HEK293 (cell line): Measurements from ENCODE around the gene CACNA1D.

Experiments
- CTCF ChIA-PET: fragments of 350-600 bp; formaldehyde crosslinking; extraction: SDS; loops from one replicate; lab custom pipeline; 2021; ENCODE audit warnings: antibody characterized with exemption; lab: Yijun Ruan, JAX
- POLR2A ChIA-PET: fragments of 300-600 bp; formaldehyde crosslinking; extraction: SDS; loops from one replicate; lab custom pipeline; 2020; ENCODE audit warnings: antibody characterized with exemption, inconsistent platforms; lab: Yijun Ruan, JAX
- H3K27ac ChIP-seq: fragments of 200-500 bp; sonication (Bioruptor generic); 2 replicates; pipeline ENCODE4 v1.5.1; 2014; ENCODE audit warnings: low read depth, low read length, control low read depth, inconsistent platforms; ENCODE audit errors: extremely low read depth
- H3K36me3 ChIP-seq, 2 experiments: fragments of 200-500 bp in 1 of 2; sonication (Bioruptor generic) in 1 of 2; 1 replicate in 1 of 2; 2 replicates in 1 of 2; pipeline ENCODE4 v1.5.1; 2014 to 2017; ENCODE audit warnings: inconsistent platforms in 2 of 2, low read length in 2 of 2; ENCODE audit not compliant: control insufficient read depth in 2 of 2, insufficient read depth in 1 of 2
- H3K4me1 ChIP-seq: fragments of 200-500 bp; sonication (Bioruptor generic); 2 replicates; pipeline ENCODE4 v1.5.1; 2014; ENCODE audit warnings: mild to moderate bottlenecking, low read length, inconsistent platforms; ENCODE audit not compliant: control insufficient read depth, insufficient read depth
- H3K4me3 ChIP-seq: 2 replicates; pipeline ENCODE4 v1.5.1; 2011; ENCODE audit warnings: low read depth, mild to moderate bottlenecking, control low read depth, low read length, moderate library complexity
- H3K9me3 ChIP-seq: fragments of 200-500 bp; sonication (Bioruptor generic); 2 replicates; pipeline ENCODE4 v1.5.1; 2014; ENCODE audit warnings: low read depth, low read length, inconsistent platforms; ENCODE audit not compliant: control insufficient read depth, insufficient read depth
- OSR2 ChIP-seq: fragments of 450-650 bp; formaldehyde crosslinking; IDR thresholded peaks from 2 replicates; pipeline ENCODE4 v1.5.1; 2016; ENCODE audit warnings: missing biosample characterization, missing genetic modification characterization
- REPIN1 ChIP-seq: fragments of 450-650 bp; formaldehyde crosslinking; IDR thresholded peaks from 2 replicates; pipeline ENCODE4 v1.5.1; 2017; ENCODE audit warnings: missing biosample characterization, missing genetic modification characterization, low read depth
- SCRT2 ChIP-seq: fragments of 450-650 bp; formaldehyde crosslinking; IDR thresholded peaks from 2 replicates; pipeline ENCODE4 v1.5.1; 2016; ENCODE audit warnings: missing biosample characterization, missing genetic modification characterization
- TRIM28 ChIP-seq: IDR thresholded peaks from 2 replicates; pipeline ENCODE4 v1.6.1; 2011; ENCODE audit warnings: low read length, control low read depth, borderline replicate concordance
- ZBTB1 ChIP-seq: fragments of 450-650 bp; formaldehyde crosslinking; IDR thresholded peaks from 2 replicates; pipeline ENCODE4 v1.5.1; 2016; ENCODE audit warnings: missing biosample characterization, missing genetic modification characterization
- ZBTB17 ChIP-seq: fragments of 450-650 bp; formaldehyde crosslinking; IDR thresholded peaks from 2 replicates; pipeline ENCODE4 v1.5.1; 2016; ENCODE audit warnings: missing biosample characterization, missing genetic modification characterization
- ZFHX2 ChIP-seq: fragments of 450-650 bp; formaldehyde crosslinking; conservative IDR thresholded peaks from 2 replicates; pipeline ENCODE4 v1.5.1; 2016; ENCODE audit warnings: missing biosample characterization, missing genetic modification characterization
- ZIC2 ChIP-seq: fragments of 450-650 bp; formaldehyde crosslinking; IDR thresholded peaks from 2 replicates; pipeline ENCODE4 v1.5.1; 2016; ENCODE audit warnings: missing biosample characterization, missing genetic modification characterization
- ZNF132 ChIP-seq: fragments of 450-650 bp; formaldehyde crosslinking; IDR thresholded peaks from 2 replicates; pipeline ENCODE4 v1.5.1; 2017; ENCODE audit warnings: missing biosample characterization, missing genetic modification characterization, borderline replicate concordance
- ZNF248 ChIP-seq: fragments of 450-650 bp; formaldehyde crosslinking; IDR thresholded peaks from 2 replicates; pipeline ENCODE4 v1.5.1; 2017; ENCODE audit warnings: missing biosample characterization, missing genetic modification characterization
- ZNF394 ChIP-seq: fragments of 450-650 bp; formaldehyde crosslinking; IDR thresholded peaks from 2 replicates; pipeline ENCODE4 v1.5.1; 2016; ENCODE audit warnings: missing biosample characterization, missing genetic modification characterization, mild to moderate bottlenecking, moderate library complexity, borderline replicate concordance
- ZNF544 ChIP-seq: fragments of 450-650 bp; formaldehyde crosslinking; IDR thresholded peaks from 2 replicates; pipeline ENCODE4 v1.5.0; 2017; ENCODE audit warnings: missing biosample characterization, missing genetic modification characterization
- ZNF571 ChIP-seq: fragments of 450-650 bp; formaldehyde crosslinking; IDR thresholded peaks from 2 replicates; pipeline ENCODE4 v1.5.0; 2017; ENCODE audit warnings: missing biosample characterization, missing genetic modification characterization
- ZNF670 ChIP-seq: fragments of 450-650 bp; formaldehyde crosslinking; IDR thresholded peaks from 2 replicates; pipeline ENCODE4 v1.5.1; 2016; ENCODE audit warnings: missing biosample characterization, missing genetic modification characterization, low read depth
- ZNF785 ChIP-seq: fragments of 450-650 bp; formaldehyde crosslinking; IDR thresholded peaks from 2 replicates; pipeline ENCODE4 v1.5.1; 2016; ENCODE audit warnings: missing biosample characterization, missing genetic modification characterization
- ZNF830 ChIP-seq: fragments of 450-650 bp; IDR thresholded peaks from 2 replicates; pipeline ENCODE4 v1.5.0; 2018; ENCODE audit warnings: missing biosample characterization, missing genetic modification characterization, low read depth, mild to moderate bottlenecking, moderate library complexity
- TF ChIP-seq, protein P1 (sequence below): fragments of 450-650 bp; formaldehyde crosslinking; IDR thresholded peaks from 2 replicates; pipeline ENCODE4 v1.5.1; 2016; ENCODE audit warnings: missing biosample characterization, missing genetic modification characterization
- TF ChIP-seq, protein P2 (sequence below): fragments of 450-650 bp; formaldehyde crosslinking; IDR thresholded peaks from 2 replicates; pipeline ENCODE4 v1.5.1; 2016; ENCODE audit warnings: missing biosample characterization, missing genetic modification characterization
- TF ChIP-seq, protein P3 (sequence below): fragments of 450-650 bp; formaldehyde crosslinking; IDR thresholded peaks from 2 replicates; pipeline ENCODE4 v1.5.1; 2016; ENCODE audit warnings: missing biosample characterization, missing genetic modification characterization
- TF ChIP-seq, protein P4 (sequence below): fragments of 450-650 bp; formaldehyde crosslinking; IDR thresholded peaks from 2 replicates; pipeline ENCODE4 v1.5.1; 2016; ENCODE audit warnings: missing biosample characterization, missing genetic modification characterization
- TF ChIP-seq, protein P5 (sequence below): sonication (generic); formaldehyde crosslinking; IDR thresholded peaks from 2 replicates; pipeline ENCODE4 v1.8.1; 2022; ENCODE audit warnings: mild to moderate bottlenecking, moderate library complexity, missing genetic modification reagents

Gene CACNA1D

DNA sequence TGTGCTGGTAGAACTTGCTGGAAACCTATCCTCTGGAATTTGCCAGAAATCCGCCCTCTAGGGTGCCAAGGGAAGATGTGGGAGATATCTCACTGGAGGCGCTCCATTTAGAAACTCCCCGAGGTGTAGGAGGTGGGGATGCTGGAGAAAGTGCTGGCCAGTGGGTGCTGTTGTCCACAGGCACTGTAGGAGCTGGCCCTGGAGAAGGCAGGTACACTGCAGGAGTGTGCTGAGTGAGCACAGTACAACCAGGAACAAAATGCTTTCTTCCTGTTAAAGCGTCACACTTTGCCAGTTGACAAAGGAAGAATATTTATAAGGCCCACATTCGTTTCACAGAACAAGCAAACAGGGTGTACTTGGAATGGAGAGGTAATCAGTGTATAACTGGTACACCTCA lies 119.9 kb downstream of the CACNA1D start:
- no peaks in the 10 kb centered on the region for H3K36me3 ChIP-seq
- TF ChIP-seq, protein P1, sequence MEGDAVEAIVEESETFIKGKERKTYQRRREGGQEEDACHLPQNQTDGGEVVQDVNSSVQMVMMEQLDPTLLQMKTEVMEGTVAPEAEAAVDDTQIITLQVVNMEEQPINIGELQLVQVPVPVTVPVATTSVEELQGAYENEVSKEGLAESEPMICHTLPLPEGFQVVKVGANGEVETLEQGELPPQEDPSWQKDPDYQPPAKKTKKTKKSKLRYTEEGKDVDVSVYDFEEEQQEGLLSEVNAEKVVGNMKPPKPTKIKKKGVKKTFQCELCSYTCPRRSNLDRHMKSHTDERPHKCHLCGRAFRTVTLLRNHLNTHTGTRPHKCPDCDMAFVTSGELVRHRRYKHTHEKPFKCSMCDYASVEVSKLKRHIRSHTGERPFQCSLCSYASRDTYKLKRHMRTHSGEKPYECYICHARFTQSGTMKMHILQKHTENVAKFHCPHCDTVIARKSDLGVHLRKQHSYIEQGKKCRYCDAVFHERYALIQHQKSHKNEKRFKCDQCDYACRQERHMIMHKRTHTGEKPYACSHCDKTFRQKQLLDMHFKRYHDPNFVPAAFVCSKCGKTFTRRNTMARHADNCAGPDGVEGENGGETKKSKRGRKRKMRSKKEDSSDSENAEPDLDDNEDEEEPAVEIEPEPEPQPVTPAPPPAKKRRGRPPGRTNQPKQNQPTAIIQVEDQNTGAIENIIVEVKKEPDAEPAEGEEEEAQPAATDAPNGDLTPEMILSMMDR: no peak
- TF ChIP-seq ZNF544 (tag by site-specific recombination): no peak
- TF ChIP-seq, protein P2, sequence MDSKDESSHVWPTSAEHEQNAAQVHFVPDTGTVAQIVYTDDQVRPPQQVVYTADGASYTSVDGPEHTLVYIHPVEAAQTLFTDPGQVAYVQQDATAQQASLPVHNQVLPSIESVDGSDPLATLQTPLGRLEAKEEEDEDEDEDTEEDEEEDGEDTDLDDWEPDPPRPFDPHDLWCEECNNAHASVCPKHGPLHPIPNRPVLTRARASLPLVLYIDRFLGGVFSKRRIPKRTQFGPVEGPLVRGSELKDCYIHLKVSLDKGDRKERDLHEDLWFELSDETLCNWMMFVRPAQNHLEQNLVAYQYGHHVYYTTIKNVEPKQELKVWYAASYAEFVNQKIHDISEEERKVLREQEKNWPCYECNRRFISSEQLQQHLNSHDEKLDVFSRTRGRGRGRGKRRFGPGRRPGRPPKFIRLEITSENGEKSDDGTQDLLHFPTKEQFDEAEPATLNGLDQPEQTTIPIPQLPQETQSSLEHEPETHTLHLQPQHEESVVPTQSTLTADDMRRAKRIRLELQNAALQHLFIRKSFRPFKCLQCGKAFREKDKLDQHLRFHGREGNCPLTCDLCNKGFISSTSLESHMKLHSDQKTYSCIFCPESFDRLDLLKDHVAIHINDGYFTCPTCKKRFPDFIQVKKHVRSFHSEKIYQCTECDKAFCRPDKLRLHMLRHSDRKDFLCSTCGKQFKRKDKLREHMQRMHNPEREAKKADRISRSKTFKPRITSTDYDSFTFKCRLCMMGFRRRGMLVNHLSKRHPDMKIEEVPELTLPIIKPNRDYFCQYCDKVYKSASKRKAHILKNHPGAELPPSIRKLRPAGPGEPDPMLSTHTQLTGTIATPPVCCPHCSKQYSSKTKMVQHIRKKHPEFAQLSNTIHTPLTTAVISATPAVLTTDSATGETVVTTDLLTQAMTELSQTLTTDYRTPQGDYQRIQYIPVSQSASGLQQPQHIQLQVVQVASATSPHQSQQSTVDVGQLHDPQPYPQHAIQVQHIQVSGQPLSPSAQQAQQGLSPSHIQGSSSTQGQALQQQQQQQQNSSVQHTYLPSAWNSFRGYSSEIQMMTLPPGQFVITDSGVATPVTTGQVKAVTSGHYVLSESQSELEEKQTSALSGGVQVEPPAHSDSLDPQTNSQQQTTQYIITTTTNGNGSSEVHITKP (tag by site-specific recombination): no peak
- no peak for TF ChIP-seq TRIM28
- no peak for TF ChIP-seq ZNF785 (tag by site-specific recombination)
- TF ChIP-seq OSR2: no peak
- no peak for TF ChIP-seq ZNF670 (tag by site-specific recombination)
- TF ChIP-seq ZFHX2: no peak
- TF ChIP-seq ZBTB17 (tag by site-specific recombination): no peak
- TF ChIP-seq, protein P3, sequence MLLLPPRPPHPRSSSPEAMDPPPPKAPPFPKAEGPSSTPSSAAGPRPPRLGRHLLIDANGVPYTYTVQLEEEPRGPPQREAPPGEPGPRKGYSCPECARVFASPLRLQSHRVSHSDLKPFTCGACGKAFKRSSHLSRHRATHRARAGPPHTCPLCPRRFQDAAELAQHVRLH (tag by site-specific recombination): no peak
- TF ChIP-seq, protein P4, sequence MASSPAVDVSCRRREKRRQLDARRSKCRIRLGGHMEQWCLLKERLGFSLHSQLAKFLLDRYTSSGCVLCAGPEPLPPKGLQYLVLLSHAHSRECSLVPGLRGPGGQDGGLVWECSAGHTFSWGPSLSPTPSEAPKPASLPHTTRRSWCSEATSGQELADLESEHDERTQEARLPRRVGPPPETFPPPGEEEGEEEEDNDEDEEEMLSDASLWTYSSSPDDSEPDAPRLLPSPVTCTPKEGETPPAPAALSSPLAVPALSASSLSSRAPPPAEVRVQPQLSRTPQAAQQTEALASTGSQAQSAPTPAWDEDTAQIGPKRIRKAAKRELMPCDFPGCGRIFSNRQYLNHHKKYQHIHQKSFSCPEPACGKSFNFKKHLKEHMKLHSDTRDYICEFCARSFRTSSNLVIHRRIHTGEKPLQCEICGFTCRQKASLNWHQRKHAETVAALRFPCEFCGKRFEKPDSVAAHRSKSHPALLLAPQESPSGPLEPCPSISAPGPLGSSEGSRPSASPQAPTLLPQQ (tag by site-specific recombination): no peak
- TF ChIP-seq, protein P5, sequence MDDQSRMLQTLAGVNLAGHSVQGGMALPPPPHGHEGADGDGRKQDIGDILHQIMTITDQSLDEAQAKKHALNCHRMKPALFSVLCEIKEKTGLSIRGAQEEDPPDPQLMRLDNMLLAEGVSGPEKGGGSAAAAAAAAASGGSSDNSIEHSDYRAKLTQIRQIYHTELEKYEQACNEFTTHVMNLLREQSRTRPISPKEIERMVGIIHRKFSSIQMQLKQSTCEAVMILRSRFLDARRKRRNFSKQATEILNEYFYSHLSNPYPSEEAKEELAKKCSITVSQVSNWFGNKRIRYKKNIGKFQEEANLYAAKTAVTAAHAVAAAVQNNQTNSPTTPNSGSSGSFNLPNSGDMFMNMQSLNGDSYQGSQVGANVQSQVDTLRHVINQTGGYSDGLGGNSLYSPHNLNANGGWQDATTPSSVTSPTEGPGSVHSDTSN: no peak
- TF ChIP-seq ZNF132 (tag by site-specific recombination): no peak
- TF ChIP-seq ZNF830 (tag by site-specific recombination): no peak
- no peak for TF ChIP-seq ZBTB1 (tag by site-specific recombination)
- TF ChIP-seq ZNF248 (tag by site-specific recombination): no peak
- ChIA-PET CTCF (no interaction called here), POLR2A (no interaction called here)
- no peaks in the 10 kb centered on the region for H3K4me1 ChIP-seq
- H3K27ac ChIP-seq: no peak overlapping the region
- H3K9me3 ChIP-seq: no peaks in the 10 kb centered on the region
- no peak overlapping the region for H3K4me3 ChIP-seq

DNA sequence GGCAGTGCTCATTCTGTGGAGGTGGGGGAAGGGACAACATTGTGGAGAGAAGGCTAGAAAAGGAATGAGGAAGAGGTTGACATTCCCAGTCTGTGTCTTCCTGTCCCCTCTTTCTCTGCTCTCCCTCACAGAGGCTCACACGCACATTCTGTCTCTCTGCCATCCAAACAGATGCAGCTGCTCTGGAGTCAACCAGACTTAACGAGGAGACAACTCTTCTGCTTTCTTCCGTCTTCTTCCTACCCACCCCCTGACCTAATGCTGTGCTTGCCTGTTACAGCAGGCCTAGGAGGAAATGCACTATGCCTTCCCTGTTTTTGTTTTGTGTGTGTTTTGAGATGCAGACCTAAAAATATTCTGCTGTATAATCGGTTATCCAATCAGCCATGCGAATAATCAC lies 121.9 kb downstream of the CACNA1D start:
- TF ChIP-seq ZIC2 (tag by site-specific recombination) (no peak), ZNF571 (no peak), ZNF394 (tag by site-specific recombination) (no peak), SCRT2 (tag by site-specific recombination) (no peak), REPIN1 (tag by site-specific recombination) (no peak)
- H3K36me3 ChIP-seq: no peaks in the 10 kb centered on the region
- H3K4me3 ChIP-seq: no peak overlapping the region
- ChIA-PET CTCF (no interaction called here), POLR2A (no interaction called here)
- H3K9me3 ChIP-seq: no peaks in the 10 kb centered on the region
- H3K4me1 ChIP-seq: no peaks in the 10 kb centered on the region
- H3K27ac ChIP-seq: no peak overlapping the region
